ENCODE results near the gene ST13. TPM values are rescaled to one million over a fixed set of nuclear protein-coding genes. Genes with fewer than 3 reads are reported as not detected.
A peak's percentile ranks its signal among the peaks of the same experiment; 100 is the strongest.

Gene ST13
- total and polyA plus RNA-seq, 9 of the 15 experiments (the other 6 are each of a cell fraction or from before 2014, with no cell fraction given), result 53.6 to 311 (median 195) TPM

- TF ChIP-seq ZMIZ1 (IDR thresholded peaks at IDR 0.05; ENCODE audit: low read depth in 2 of 2, low read length in 2 of 2) (no peak), COPS2 (conservative IDR thresholded peaks at IDR 0.05) (no peak)
Measured at GRCh38 chr22:40808018-40808841, 48.2 kb downstream of the ST13 start (continued).

GRCh38 chr22:40806711-40807110 is 49.7 kb downstream of the ST13 start:
- peaks cover 62% of the 10 kb centered on the region; the same call in 2 of the 3 replicates for H3K36me3 ChIP-seq (ENCODE audit: control insufficient read depth, insufficient read depth, low read length)
- H3K9ac ChIP-seq (ENCODE audit: insufficient read depth in 1 of 2, low read depth in 2 of 2, low read length in 2 of 2), result no peak overlapping the region
- ChIA-PET CTCF (ENCODE audit: low intra/inter-chr PET ratio) (no interaction called here), POLR2A (no interaction called here)
- H2AFZ ChIP-seq (ENCODE audit: low read depth, low read length), result no peak overlapping the region
- no peaks in the 10 kb centered on the region for H3K9me1 ChIP-seq (ENCODE audit: control insufficient read depth, insufficient read depth, low read length)
- DNase-seq (ENCODE audit: extremely low read depth in 1 of 4, low spot score in 3 of 4) (no peak), ATAC-seq (no peak), FAIRE-seq (no peak)
- 80% methylated on average over 3 of the region's 3 CpGs for WGBS (ENCODE audit: insufficient coverage, low coverage, missing lambda C conversion rate)
- H3K9me3 ChIP-seq (replicated peaks; ENCODE audit: control insufficient read depth, insufficient read depth, low read depth, low read length), result no peaks in the 10 kb centered on the region
- intact Hi-C loops (cut with micrococcal nuclease) (no loop called here), in situ Hi-C loops (cut with MboI) (no loop called here)
- no TSS peak for BruUV-seq (replicated peaks)
- no peak overlapping the region for H3K4me2 ChIP-seq (ENCODE audit: insufficient read depth, low read length)
- H3K4me1 ChIP-seq (replicated peaks in 1 of 2; ENCODE audit: control insufficient read depth in 2 of 2, insufficient read depth in 2 of 2, low read length in 2 of 2), result peaks cover 0 to 2% of the 10 kb centered on the region in 2 experiments; a peak in 2 of 5 replicates
- H3K4me3 ChIP-seq, result no peak overlapping the region
- no peaks in the 10 kb centered on the region for H3K27me3 ChIP-seq (ENCODE audit: control insufficient read depth in 2 of 2, insufficient read depth in 2 of 2, low read length in 2 of 2)
- 0 out of 2 replicates have a peak, but pooled peaks cover 4% of the 10 kb centered on the region for H4K20me1 ChIP-seq (replicated peaks; ENCODE audit: control insufficient read depth, insufficient read depth, low read length)
- H3K27ac ChIP-seq (ENCODE audit: extremely low read depth, low read depth, low read length), result no peak overlapping the region
- no peak for TF ChIP-seq HBP1 (CRISPR knock-in tag; IDR thresholded peaks at IDR 0.05)
- TF ChIP-seq ZNF121 (CRISPR knock-in tag; conservative IDR thresholded peaks at IDR 0.05), result peak; percentile 40; the same call in 1 of the 2 replicates
- peaks cover 88% of the 10 kb centered on the region for H3K79me2 ChIP-seq (ENCODE audit: control insufficient read depth, insufficient read depth, low read length)

Measured in K562 (cell line).